ENCODE results near the gene RAB3GAP1. TPM values are rescaled to one million over a fixed set of nuclear protein-coding genes. Genes with fewer than 3 reads are reported as not detected.

RAB3GAP1 gene
- total and polyA plus RNA-seq, 7 experiments from 2014 or later = 24.3 to 58.7 (median 36.9) TPM

DNA sequence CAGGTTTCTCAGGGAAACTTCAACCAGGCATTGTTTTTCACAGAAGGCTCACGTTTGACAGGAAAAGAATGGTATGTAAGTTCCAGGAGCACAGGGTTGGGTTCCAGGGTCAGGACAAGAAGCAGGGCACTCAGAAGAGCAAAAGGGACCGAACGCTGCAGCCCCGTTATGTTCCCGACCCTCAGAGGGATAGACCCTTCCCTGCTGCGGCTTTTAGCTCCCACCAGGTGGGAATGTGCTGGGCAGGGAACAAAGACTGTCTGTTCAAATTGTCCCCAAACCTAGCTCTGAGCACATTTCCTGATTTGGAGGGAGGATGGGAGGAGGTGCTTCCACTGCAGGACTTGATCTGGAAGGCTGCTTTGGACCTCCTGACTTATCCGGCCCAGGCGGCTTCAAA is 130.1 kb downstream of the RAB3GAP1 start:
- ATAC-seq = no peak
- Mint-ChIP-seq H3K27me3 (no peaks in the 10 kb centered on the region), H3K9me3 (peaks cover 0 to 1% (median 0%) of the 10 kb centered on the region in 11 donors), H3K36me3 (peaks cover 1 to 40% (median 21%) of the 10 kb centered on the region in 5 donors), H3K4me1 (no peaks in the 10 kb centered on the region), H3K27ac (peak overlapping the region in 1 of 9 donors; percentile 52), H3K4me3 (no peak overlapping the region)
- Histone ChIP-seq H3K4me1 (ENCODE audit: control insufficient read depth in 2 of 2, insufficient read depth in 2 of 2, low read length in 2 of 2) (no peaks in the 10 kb centered on the region), H3K9me3 (ENCODE audit: control insufficient read depth in 2 of 3, low read length in 3 of 3) (no peaks in the 10 kb centered on the region), H3K27ac (ENCODE audit: low read depth, low read length) (no peak overlapping the region), H3K36me3 (ENCODE audit: control insufficient read depth in 2 of 3, insufficient read depth in 3 of 3, low read length in 3 of 3) (peaks cover 0 to 2% (median 0%) of the 10 kb centered on the region in 3 experiments), H3K4me3 (ENCODE audit: low read length) (no peak overlapping the region), H3K27me3 (ENCODE audit: control insufficient read depth in 2 of 2, insufficient read depth in 2 of 2, low read length in 2 of 2) (no peaks in the 10 kb centered on the region)
- ChIA-PET CTCF (no interaction called here), POLR2A (no interaction called here)
- no peak for DNase-seq
- intact Hi-C loops (cut with micrococcal nuclease) = no loop called here

DNA sequence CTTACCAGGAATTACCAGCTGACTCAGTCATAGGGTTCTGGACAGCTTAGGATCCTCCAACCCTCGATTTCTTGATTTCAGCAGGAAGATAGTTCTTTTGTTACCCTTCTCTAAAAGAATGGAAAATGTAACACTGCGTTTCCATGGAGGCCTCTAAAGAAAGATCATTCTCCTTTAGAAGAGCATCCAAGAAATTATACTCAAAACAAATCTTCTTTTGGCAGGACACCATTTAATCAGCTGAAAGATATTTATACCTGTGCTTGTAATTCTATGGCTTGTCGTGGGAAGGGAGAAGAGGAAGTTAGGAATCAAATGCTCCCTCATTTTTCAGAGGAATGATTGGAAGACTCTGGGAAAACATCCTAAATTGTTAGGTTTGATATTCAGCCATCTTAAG is 130.5 kb downstream of the RAB3GAP1 start:
- H3K4me3 ChIP-seq (ENCODE audit: low read length) = no peak overlapping the region
- no peaks in the 10 kb centered on the region for H3K9me3 ChIP-seq (ENCODE audit: control insufficient read depth in 2 of 3, low read length in 3 of 3)
- no peaks in the 10 kb centered on the region for H3K4me1 ChIP-seq (ENCODE audit: control insufficient read depth in 2 of 2, insufficient read depth in 2 of 2, low read length in 2 of 2)
- no peak for DNase-seq
- no peak overlapping the region for H3K27ac ChIP-seq (ENCODE audit: low read depth, low read length)
- no peak for ATAC-seq
- Mint-ChIP-seq H3K27ac (no peak overlapping the region), H3K27me3 (no peaks in the 10 kb centered on the region), H3K4me3 (no peak overlapping the region), H3K9me3 (peaks cover 0 to 4% (median 0%) of the 10 kb centered on the region in 11 donors), H3K36me3 (peaks cover 0 to 35% (median 17%) of the 10 kb centered on the region in 5 donors), H3K4me1 (no peaks in the 10 kb centered on the region)
- no peaks in the 10 kb centered on the region for H3K36me3 ChIP-seq (ENCODE audit: control insufficient read depth in 2 of 3, insufficient read depth in 3 of 3, low read length in 3 of 3)
- H3K27me3 ChIP-seq (ENCODE audit: control insufficient read depth in 2 of 2, insufficient read depth in 2 of 2, low read length in 2 of 2) = no peaks in the 10 kb centered on the region
- POLR2A ChIA-PET = no interaction called here
- intact Hi-C loops (cut with micrococcal nuclease) = no loop called here
- CTCF ChIA-PET = no interaction called here

DNA sequence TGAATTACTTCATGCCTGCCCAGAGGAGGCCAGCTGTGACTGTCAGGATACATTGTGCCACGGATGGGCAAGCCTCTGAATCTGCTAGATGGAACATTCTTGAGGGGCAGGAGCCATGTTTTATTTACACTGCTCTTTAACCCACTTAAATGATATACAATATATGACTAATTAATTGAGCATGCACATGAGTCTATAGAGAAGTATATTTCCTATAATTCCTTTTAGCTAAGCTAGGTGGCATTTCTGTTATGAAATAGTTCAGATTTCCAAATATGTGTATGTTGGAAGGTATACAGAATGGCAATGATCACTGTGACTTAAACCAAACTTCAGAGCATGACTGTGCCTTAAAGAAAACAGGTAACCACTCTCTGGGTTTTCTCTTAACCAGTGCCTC is 131.7 kb downstream of the RAB3GAP1 start:
- CTCF ChIA-PET = no interaction called here

DNA sequence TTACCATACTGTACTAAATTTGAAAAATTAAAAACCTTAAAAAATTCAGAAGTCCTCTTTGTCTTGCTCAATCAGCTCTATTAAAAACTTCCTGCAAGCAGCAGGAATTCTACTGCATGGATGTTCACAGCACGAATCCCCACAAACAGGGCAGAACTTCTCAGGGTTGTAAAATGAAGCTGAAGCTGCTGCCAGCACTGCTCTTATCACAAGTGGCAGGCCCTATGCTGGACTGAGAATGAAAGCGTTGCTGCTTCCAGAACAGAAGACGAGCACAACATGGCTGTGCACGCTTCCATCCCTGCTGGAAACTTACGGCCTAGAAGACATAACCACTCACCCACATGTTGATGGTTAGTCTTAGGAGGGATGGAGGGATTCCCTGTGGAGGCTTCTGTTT is 134.0 kb downstream of the RAB3GAP1 start:
- Histone ChIP-seq H3K27me3 (ENCODE audit: control insufficient read depth in 2 of 2, insufficient read depth in 2 of 2, low read length in 2 of 2) (no peaks in the 10 kb centered on the region), H3K36me3 (ENCODE audit: control insufficient read depth in 2 of 3, insufficient read depth in 3 of 3, low read length in 3 of 3) (no peaks in the 10 kb centered on the region), H3K4me1 (ENCODE audit: control insufficient read depth in 2 of 2, insufficient read depth in 2 of 2, low read length in 2 of 2) (no peaks in the 10 kb centered on the region), H3K4me3 (ENCODE audit: low read length) (no peak overlapping the region), H3K9me3 (ENCODE audit: control insufficient read depth in 2 of 3, low read length in 3 of 3) (peaks cover 0 to 9% (median 0%) of the 10 kb centered on the region in 3 experiments), H3K27ac (ENCODE audit: low read depth, low read length) (no peak overlapping the region)
- no peak for DNase-seq
- Mint-ChIP-seq H3K9me3 (peaks cover 3 to 34% (median 10%) of the 10 kb centered on the region in 11 donors), H3K27ac (no peak overlapping the region), H3K36me3 (peaks cover 4 to 34% (median 19%) of the 10 kb centered on the region in 5 donors), H3K4me1 (no peaks in the 10 kb centered on the region), H3K27me3 (no peaks in the 10 kb centered on the region), H3K4me3 (no peak overlapping the region)
- ATAC-seq = no peak
- intact Hi-C loops (cut with micrococcal nuclease) = no loop called here
- ChIA-PET CTCF (no interaction called here), POLR2A (no interaction called here)

More for the DNA sequence above, 131.7 kb downstream of the RAB3GAP1 start:
- Histone ChIP-seq H3K4me1 (ENCODE audit: control insufficient read depth in 2 of 2, insufficient read depth in 2 of 2, low read length in 2 of 2) (no peaks in the 10 kb centered on the region), H3K27ac (ENCODE audit: low read depth, low read length) (no peak overlapping the region), H3K36me3 (ENCODE audit: control insufficient read depth in 2 of 3, insufficient read depth in 3 of 3, low read length in 3 of 3) (no peaks in the 10 kb centered on the region), H3K4me3 (ENCODE audit: low read length) (no peak overlapping the region), H3K27me3 (ENCODE audit: control insufficient read depth in 2 of 2, insufficient read depth in 2 of 2, low read length in 2 of 2) (no peaks in the 10 kb centered on the region), H3K9me3 (ENCODE audit: control insufficient read depth in 2 of 3, low read length in 3 of 3) (no peaks in the 10 kb centered on the region)
- H3K27ac Mint-ChIP-seq = no peak overlapping the region
- intact Hi-C loops (cut with micrococcal nuclease) = no loop called here
- no peaks in the 10 kb centered on the region for H3K27me3 Mint-ChIP-seq
- H3K4me3 Mint-ChIP-seq = no peak overlapping the region
- peaks cover 0 to 12% (median 2%) of the 10 kb centered on the region in 11 donors for H3K9me3 Mint-ChIP-seq
- ATAC-seq = no peak
- no peaks in the 10 kb centered on the region for H3K4me1 Mint-ChIP-seq
- H3K36me3 Mint-ChIP-seq = peaks cover 0 to 31% (median 13%) of the 10 kb centered on the region in 5 donors
- DNase-seq = no peak
- POLR2A ChIA-PET = no interaction called here

DNA sequence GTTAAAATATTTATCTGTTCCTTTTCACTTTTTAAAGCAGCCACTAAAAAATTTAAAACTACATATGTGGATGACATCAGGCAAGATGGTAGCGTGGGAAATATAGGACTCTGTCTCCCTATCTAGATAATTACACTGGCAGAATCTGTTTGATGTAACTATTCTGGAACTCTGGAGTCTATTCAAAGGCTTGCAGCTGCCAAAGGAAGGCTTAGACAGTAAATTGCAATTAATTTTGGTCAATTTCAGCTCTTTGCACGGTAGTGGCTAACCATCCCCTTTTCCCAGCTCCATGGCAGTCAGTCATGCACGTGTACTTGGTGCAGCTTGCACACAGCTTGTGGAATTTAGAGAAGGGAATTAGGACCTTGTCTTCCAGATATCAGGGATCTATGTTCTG is 135.2 kb downstream of the RAB3GAP1 start:
- peaks cover 0 to 9% (median 0%) of the 10 kb centered on the region in 3 experiments for H3K9me3 ChIP-seq (ENCODE audit: control insufficient read depth in 2 of 3, low read length in 3 of 3)
- no peak overlapping the region for H3K4me3 ChIP-seq (ENCODE audit: low read length)
- H3K36me3 ChIP-seq (ENCODE audit: control insufficient read depth in 2 of 3, insufficient read depth in 3 of 3, low read length in 3 of 3) = no peaks in the 10 kb centered on the region
- Mint-ChIP-seq H3K4me3 (no peak overlapping the region), H3K27ac (no peak overlapping the region), H3K27me3 (no peaks in the 10 kb centered on the region), H3K36me3 (peaks cover 4 to 30% (median 19%) of the 10 kb centered on the region in 5 donors), H3K4me1 (no peaks in the 10 kb centered on the region), H3K9me3 (peaks cover 3 to 41% (median 14%) of the 10 kb centered on the region in 11 donors)
- no peaks in the 10 kb centered on the region for H3K27me3 ChIP-seq (ENCODE audit: control insufficient read depth in 2 of 2, insufficient read depth in 2 of 2, low read length in 2 of 2)
- DNase-seq = no peak
- no peaks in the 10 kb centered on the region for H3K4me1 ChIP-seq (ENCODE audit: control insufficient read depth in 2 of 2, insufficient read depth in 2 of 2, low read length in 2 of 2)
- ChIA-PET POLR2A (no interaction called here), CTCF (no interaction called here)
- intact Hi-C loops (cut with micrococcal nuclease) = no loop called here
- no peak overlapping the region for H3K27ac ChIP-seq (ENCODE audit: low read depth, low read length)
- no peak for ATAC-seq

DNA sequence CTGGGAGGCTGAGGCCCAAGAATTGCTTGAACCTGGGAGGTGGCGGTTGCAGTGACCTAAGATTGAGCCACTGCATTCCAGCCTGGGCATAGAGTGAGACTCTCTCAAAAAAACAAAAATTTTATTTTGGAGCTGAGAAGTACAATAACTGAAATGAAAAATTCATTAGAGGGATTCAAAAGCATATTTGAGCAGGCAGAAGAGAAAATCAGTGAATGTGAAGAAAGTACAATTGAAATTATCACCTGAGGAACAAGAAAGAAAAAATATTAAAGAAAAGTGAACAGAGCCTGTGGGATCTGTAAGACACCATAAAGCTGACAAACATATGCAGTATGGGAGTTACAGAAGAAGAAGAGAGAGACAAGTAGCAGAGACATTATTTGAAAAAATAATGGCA is 137.1 kb downstream of the RAB3GAP1 start:
- Mint-ChIP-seq H3K27ac (no peak overlapping the region), H3K9me3 (peaks cover 3 to 58% (median 21%) of the 10 kb centered on the region in 11 donors), H3K4me1 (no peaks in the 10 kb centered on the region), H3K27me3 (no peaks in the 10 kb centered on the region), H3K36me3 (peaks cover 16 to 25% (median 22%) of the 10 kb centered on the region in 5 donors), H3K4me3 (no peak overlapping the region)
- H3K4me1 ChIP-seq (ENCODE audit: control insufficient read depth in 2 of 2, insufficient read depth in 2 of 2, low read length in 2 of 2) = no peaks in the 10 kb centered on the region
- H3K36me3 ChIP-seq (ENCODE audit: control insufficient read depth in 2 of 3, insufficient read depth in 3 of 3, low read length in 3 of 3) = no peaks in the 10 kb centered on the region
- H3K4me3 ChIP-seq (ENCODE audit: low read length) = no peak overlapping the region
- H3K9me3 ChIP-seq (ENCODE audit: control insufficient read depth in 2 of 3, low read length in 3 of 3) = peaks cover 0 to 11% (median 0%) of the 10 kb centered on the region in 3 experiments
- CTCF ChIA-PET = no interaction called here
- POLR2A ChIA-PET = no interaction called here
- ATAC-seq (no peak), DNase-seq (no peak)
- no peak overlapping the region for H3K27ac ChIP-seq (ENCODE audit: low read depth, low read length)
- intact Hi-C loops (cut with micrococcal nuclease) = no loop called here
- no peaks in the 10 kb centered on the region for H3K27me3 ChIP-seq (ENCODE audit: control insufficient read depth in 2 of 2, insufficient read depth in 2 of 2, low read length in 2 of 2)

DNA sequence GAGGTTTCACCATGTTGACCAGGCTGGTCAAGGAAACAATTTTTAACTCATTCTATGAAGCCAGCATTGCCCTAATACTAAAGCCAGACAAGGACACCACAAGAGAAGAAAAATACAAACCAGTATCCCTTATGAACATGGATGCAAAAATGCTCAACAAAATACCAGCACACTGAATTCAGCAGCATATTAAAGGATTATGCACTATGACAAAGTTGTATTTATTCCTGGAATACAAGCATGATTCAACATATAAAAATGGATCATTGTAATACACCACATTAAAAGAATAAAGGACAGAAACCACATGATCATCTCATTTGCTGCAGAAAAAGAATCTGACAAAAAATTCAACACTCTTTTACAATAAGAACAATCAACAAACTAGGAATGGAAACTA is 138.7 kb downstream of the RAB3GAP1 start:
- no peaks in the 10 kb centered on the region for H3K4me1 Mint-ChIP-seq
- no peaks in the 10 kb centered on the region for H3K27me3 ChIP-seq (ENCODE audit: control insufficient read depth in 2 of 2, insufficient read depth in 2 of 2, low read length in 2 of 2)
- no peak overlapping the region for H3K4me3 Mint-ChIP-seq
- no peaks in the 10 kb centered on the region for H3K4me1 ChIP-seq (ENCODE audit: control insufficient read depth in 2 of 2, insufficient read depth in 2 of 2, low read length in 2 of 2)
- H3K27ac Mint-ChIP-seq = no peak overlapping the region
- no peak for ATAC-seq
- H3K9me3 Mint-ChIP-seq = peaks cover 3 to 64% (median 22%) of the 10 kb centered on the region in 11 donors
- peaks cover 0 to 13% (median 0%) of the 10 kb centered on the region in 3 experiments for H3K9me3 ChIP-seq (ENCODE audit: control insufficient read depth in 2 of 3, low read length in 3 of 3)
- POLR2A ChIA-PET = no interaction called here
- no peaks in the 10 kb centered on the region for H3K36me3 ChIP-seq (ENCODE audit: control insufficient read depth in 2 of 3, insufficient read depth in 3 of 3, low read length in 3 of 3)
- no peaks in the 10 kb centered on the region for H3K27me3 Mint-ChIP-seq
- H3K4me3 ChIP-seq (ENCODE audit: low read length) = no peak overlapping the region
- no peak for DNase-seq
- CTCF ChIA-PET = no interaction called here
- intact Hi-C loops (cut with micrococcal nuclease) = no loop called here
- H3K27ac ChIP-seq (ENCODE audit: low read depth, low read length) = no peak overlapping the region
- H3K36me3 Mint-ChIP-seq = peaks cover 14 to 19% (median 16%) of the 10 kb centered on the region in 5 donors

Measured in naive thymus-derived CD4-positive, alpha-beta T cell (primary cell).